HAP-1 (cell line): ENCODE measurements around the gene NR2F2.

Source experiments
- DNase-seq, 2 experiments: peaks; one replicate each; pipeline ENCODE4 v3.0.0-alpha.2; 2016 to 2020; ENCODE audit warnings: low spot score in 2 of 2
- H3K27me3 ChIP-seq: fragments of 250-450 bp; sonication (Bioruptor Pico); 2 replicates; pipeline ENCODE4 v1.5.1; 2020; ENCODE audit warnings: low read depth, mild to moderate bottlenecking, moderate library complexity
- H3K36me3 ChIP-seq: fragments of 250-450 bp; sonication (Bioruptor Pico); replicated peaks from 2 replicates; pipeline ENCODE4 v1.5.1; 2020; ENCODE audit warnings: mild to moderate bottlenecking
- H3K4me1 ChIP-seq: fragments of 250-450 bp; sonication (Bioruptor Pico); 2 replicates; pipeline ENCODE4 v1.5.1; 2020; ENCODE audit warnings: mild to moderate bottlenecking
- H3K4me3 ChIP-seq: fragments of 250-450 bp; sonication (Bioruptor Pico); 2 replicates; pipeline ENCODE4 v1.5.1; 2020; ENCODE audit warnings: mild to moderate bottlenecking, moderate library complexity
- H3K9me3 ChIP-seq: fragments of 250-450 bp; sonication (Bioruptor Pico); 2 replicates; pipeline ENCODE4 v1.5.1; 2020; ENCODE audit warnings: mild to moderate bottlenecking, moderate library complexity
- in situ Hi-C: fragments of 300-500 bp; cut with MboI; formaldehyde crosslinking; loops from 3 replicates; pipeline ENCODE4 v1.14.3; 2020; ENCODE audit warnings: low sequenced_read_pairs, inconsistent platforms, mixed read lengths

NR2F2 gene

GRCh38 chr15:96331945-96332636, 1.6 kb downstream of the NR2F2 start:
- no peaks in the 10 kb centered on the region for H3K9me3 ChIP-seq
- in situ Hi-C loops, result loop anchor here (25.0 kb wide), 2 partner anchors 495 to 1070 kb away; no protein-coding TSS in a partner anchor

GRCh38 chr15:96332637-96333121, 2.2 kb downstream of the NR2F2 start:
- Histone ChIP-seq H3K9me3 (no peaks in the 10 kb centered on the region), H3K27me3 (no peaks in the 10 kb centered on the region), H3K36me3 (peaks cover 28% of the 10 kb centered on the region), H3K4me1 (peaks cover 35% of the 10 kb centered on the region), H3K4me3 (peak overlapping the region; percentile 63)
- no peak for DNase-seq
- in situ Hi-C loops, result loop anchor here (25.0 kb wide), 2 partner anchors 495 to 1070 kb away; no protein-coding TSS in a partner anchor

More at GRCh38 chr15:96331945-96332636, 1.6 kb downstream of the NR2F2 start:
- no peaks in the 10 kb centered on the region for H3K27me3 ChIP-seq
- peaks cover 38% of the 10 kb centered on the region for H3K4me1 ChIP-seq
- DNase-seq, result peak in 1 of 2 experiments; percentile 67
- H3K36me3 ChIP-seq, result peaks cover 28% of the 10 kb centered on the region
- peak overlapping the region; percentile 63 for H3K4me3 ChIP-seq

GRCh38 chr15:96333131-96334016, 2.9 kb downstream of the NR2F2 start:
- in situ Hi-C loops, result loop anchor here (25.0 kb wide), 2 partner anchors 496 to 1071 kb away; no protein-coding TSS in a partner anchor
- peaks cover 28% of the 10 kb centered on the region for H3K36me3 ChIP-seq
- H3K9me3 ChIP-seq, result no peaks in the 10 kb centered on the region
- H3K4me1 ChIP-seq, result peaks cover 32% of the 10 kb centered on the region
- H3K27me3 ChIP-seq, result no peaks in the 10 kb centered on the region
- H3K4me3 ChIP-seq, result peak overlapping the region; percentile 63
- peak in 1 of 2 experiments; percentile 57 for DNase-seq

DNA sequence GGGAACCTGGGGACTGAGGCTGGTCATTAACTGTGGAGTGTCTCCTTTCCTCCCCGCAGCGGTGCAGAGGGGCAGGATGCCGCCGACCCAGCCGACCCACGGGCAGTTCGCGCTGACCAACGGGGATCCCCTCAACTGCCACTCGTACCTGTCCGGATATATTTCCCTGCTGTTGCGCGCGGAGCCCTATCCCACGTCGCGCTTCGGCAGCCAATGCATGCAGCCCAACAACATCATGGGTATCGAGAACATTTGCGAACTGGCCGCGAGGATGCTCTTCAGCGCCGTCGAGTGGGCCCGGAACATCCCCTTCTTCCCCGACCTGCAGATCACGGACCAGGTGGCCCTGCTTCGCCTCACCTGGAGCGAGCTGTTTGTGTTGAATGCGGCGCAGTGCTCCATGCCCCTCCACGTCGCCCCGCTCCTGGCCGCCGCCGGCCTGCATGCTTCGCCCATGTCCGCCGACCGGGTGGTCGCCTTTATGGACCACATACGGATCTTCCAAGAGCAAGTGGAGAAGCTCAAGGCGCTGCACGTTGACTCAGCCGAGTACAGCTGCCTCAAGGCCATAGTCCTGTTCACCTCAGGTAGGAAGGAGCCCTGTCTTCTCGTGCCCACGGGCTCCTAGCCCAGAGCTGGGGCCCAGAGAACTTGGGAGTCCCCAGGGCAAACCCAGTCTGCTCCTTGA, 3.7 kb downstream of the NR2F2 start:
- no peaks in the 10 kb centered on the region for H3K27me3 ChIP-seq
- peaks cover 28% of the 10 kb centered on the region for H3K36me3 ChIP-seq
- peaks cover 35% of the 10 kb centered on the region for H3K4me1 ChIP-seq
- peak overlapping the region; percentile 63 for H3K4me3 ChIP-seq
- in situ Hi-C loops, result loop anchor here (25.0 kb wide), 2 partner anchors 497 to 1072 kb away; no protein-coding TSS in a partner anchor
- no peak for DNase-seq
- H3K9me3 ChIP-seq, result no peaks in the 10 kb centered on the region

DNA sequence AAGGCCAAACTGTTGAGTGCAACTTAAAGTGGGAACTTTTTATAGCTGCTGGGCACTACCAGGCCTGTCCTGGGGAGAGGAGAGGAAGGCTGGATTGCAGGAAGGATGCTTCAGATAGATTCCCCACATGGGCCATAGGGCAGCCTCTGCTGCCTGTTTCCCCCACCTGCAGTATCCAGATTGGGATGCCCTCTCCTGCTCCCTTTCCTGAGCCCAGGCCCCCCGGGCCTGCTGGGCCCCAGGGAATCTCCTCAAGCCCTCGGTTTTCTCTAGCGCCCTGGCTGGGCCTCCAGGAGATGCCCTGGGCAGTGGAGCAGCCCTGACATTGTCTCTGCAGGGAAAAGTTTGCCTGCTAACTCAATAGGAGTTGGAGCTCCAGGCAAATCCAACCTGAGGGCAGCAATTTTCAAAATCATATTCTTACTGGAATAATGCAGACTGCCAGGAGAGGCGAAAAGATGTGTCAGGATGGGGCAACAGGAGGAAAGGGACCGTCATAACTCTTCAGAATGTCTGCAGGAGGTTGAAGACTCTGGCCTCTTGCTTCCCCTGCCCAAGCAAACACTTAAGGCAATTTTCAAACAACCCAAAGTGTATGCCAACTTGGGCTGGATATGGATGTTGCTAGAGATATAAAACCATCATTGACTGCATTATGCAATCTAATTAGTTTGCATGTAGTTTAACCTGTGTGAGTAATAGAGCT, 4.4 kb downstream of the NR2F2 start:
- H3K9me3 ChIP-seq, result no peaks in the 10 kb centered on the region
- peaks cover 35% of the 10 kb centered on the region for H3K4me1 ChIP-seq
- H3K27me3 ChIP-seq, result no peaks in the 10 kb centered on the region
- no peak for DNase-seq
- H3K4me3 ChIP-seq, result peak overlapping the region; percentile 63
- in situ Hi-C loops, result loop anchor here (25.0 kb wide), 2 partner anchors 498 to 1073 kb away; no protein-coding TSS in a partner anchor
- peaks cover 32% of the 10 kb centered on the region for H3K36me3 ChIP-seq

- Histone ChIP-seq H3K4me3 (peak overlapping the region; percentile 63), H3K9me3 (no peaks in the 10 kb centered on the region), H3K4me1 (peaks cover 39% of the 10 kb centered on the region), H3K27me3 (no peaks in the 10 kb centered on the region), H3K36me3 (peaks cover 37% of the 10 kb centered on the region)
- in situ Hi-C loops, result loop anchor here (25.0 kb wide), 2 partner anchors 498 to 1073 kb away; no protein-coding TSS in a partner anchor
- DNase-seq, result no peak
Observed at GRCh38 chr15:96335411-96336024, 5.0 kb downstream of the NR2F2 start.

- in situ Hi-C loops, result loop anchor here (25.0 kb wide), 2 partner anchors 499 to 1074 kb away; no protein-coding TSS in a partner anchor
- Histone ChIP-seq H3K36me3 (peaks cover 37% of the 10 kb centered on the region), H3K27me3 (no peaks in the 10 kb centered on the region), H3K4me3 (peak overlapping the region; percentile 63), H3K4me1 (peaks cover 39% of the 10 kb centered on the region), H3K9me3 (no peaks in the 10 kb centered on the region)
- DNase-seq, result no peak
Observed at GRCh38 chr15:96336108-96336595, 5.7 kb downstream of the NR2F2 start.

GRCh38 chr15:96336596-96337364, 6.3 kb downstream of the NR2F2 start:
- Histone ChIP-seq H3K36me3 (peaks cover 37% of the 10 kb centered on the region), H3K9me3 (no peaks in the 10 kb centered on the region), H3K4me3 (peak overlapping the region; percentile 63), H3K4me1 (peaks cover 39% of the 10 kb centered on the region), H3K27me3 (no peaks in the 10 kb centered on the region)
- no peak for DNase-seq
- in situ Hi-C loops, result loop anchor here (25.0 kb wide), 2 partner anchors 499 to 1074 kb away; no protein-coding TSS in a partner anchor

- peaks cover 37% of the 10 kb centered on the region for H3K36me3 ChIP-seq
- peak overlapping the region; percentile 63 for H3K4me3 ChIP-seq
- peaks cover 39% of the 10 kb centered on the region for H3K4me1 ChIP-seq
- DNase-seq, result peak in 1 of 2 experiments; percentile 50
- in situ Hi-C loops, result loop anchor here (25.0 kb wide), 2 partner anchors 500 to 1075 kb away; no protein-coding TSS in a partner anchor
- no peaks in the 10 kb centered on the region for H3K9me3 ChIP-seq
- no peaks in the 10 kb centered on the region for H3K27me3 ChIP-seq
Observed at GRCh38 chr15:96337365-96338023, 7.0 kb downstream of the NR2F2 start.

DNA sequence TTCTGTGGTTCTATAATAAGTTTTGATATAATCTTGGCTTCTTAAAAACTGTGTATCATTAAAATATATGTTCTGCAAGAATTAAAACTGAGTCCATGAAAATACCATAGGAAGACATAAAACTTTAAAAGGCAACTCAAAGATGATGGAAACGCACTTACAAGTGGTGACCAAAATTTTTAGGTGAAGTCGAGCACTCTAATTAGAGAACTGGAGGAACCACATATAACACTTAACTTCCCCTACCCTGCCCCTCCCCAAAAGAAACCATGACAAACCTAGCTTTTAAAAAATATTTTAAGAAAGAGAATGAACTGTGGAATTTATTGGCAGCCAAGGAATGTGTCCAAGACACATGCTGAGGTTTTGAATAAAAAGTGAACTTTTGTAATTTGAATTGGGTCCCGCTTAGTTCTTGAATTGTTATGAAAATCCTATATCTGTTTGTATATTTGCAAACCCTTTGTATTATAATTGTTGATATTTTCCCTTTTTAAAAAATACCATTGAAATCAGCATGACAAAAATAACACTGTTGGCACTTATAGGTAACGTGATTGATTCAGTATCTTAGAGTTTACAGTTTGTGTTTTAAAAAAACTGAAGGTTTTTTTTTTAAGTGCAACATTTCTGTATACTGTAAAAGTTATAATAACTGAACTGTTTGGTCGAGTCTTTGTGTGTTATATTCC, 7.7 kb downstream of the NR2F2 start:
- Histone ChIP-seq H3K9me3 (no peaks in the 10 kb centered on the region), H3K36me3 (peaks cover 37% of the 10 kb centered on the region), H3K4me1 (peaks cover 41% of the 10 kb centered on the region), H3K4me3 (peak overlapping the region; percentile 63), H3K27me3 (no peaks in the 10 kb centered on the region)
- DNase-seq, result peak in 1 of 2 experiments; percentile 88
- in situ Hi-C loops, result loop anchor here (25.0 kb wide), 2 partner anchors 501 to 1076 kb away; no protein-coding TSS in a partner anchor
